ENCODE data around the gene COX15.

Gene COX15

DNA sequence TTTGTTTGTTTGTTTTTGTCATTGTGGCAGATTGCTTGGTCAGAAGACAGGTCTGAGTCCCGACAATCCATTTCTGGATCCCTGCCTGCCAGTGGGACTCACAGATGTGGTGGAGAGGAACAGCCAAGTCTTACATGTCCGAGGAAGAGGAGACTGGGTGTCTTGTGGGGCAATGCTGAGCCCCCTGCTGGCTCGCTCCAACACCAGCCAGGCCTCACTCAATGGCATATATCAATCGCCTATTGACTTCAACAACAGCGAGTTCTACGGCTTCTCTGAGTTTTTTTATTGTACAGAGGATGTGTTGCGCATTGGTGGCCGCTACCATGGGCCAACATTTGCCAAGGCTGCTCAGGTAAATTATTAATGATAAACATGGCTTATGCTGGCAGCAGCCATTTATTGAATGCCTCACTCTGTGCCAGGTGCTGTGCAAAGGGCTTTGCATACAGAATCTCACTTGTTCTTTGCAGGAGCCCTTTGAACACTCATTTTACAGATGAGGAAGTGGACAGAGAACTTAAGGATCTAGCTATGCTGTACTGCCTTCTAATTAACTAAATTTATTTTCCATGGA, 33.3 kb downstream of the COX15 start:
- TF ChIP-seq, protein P1, sequence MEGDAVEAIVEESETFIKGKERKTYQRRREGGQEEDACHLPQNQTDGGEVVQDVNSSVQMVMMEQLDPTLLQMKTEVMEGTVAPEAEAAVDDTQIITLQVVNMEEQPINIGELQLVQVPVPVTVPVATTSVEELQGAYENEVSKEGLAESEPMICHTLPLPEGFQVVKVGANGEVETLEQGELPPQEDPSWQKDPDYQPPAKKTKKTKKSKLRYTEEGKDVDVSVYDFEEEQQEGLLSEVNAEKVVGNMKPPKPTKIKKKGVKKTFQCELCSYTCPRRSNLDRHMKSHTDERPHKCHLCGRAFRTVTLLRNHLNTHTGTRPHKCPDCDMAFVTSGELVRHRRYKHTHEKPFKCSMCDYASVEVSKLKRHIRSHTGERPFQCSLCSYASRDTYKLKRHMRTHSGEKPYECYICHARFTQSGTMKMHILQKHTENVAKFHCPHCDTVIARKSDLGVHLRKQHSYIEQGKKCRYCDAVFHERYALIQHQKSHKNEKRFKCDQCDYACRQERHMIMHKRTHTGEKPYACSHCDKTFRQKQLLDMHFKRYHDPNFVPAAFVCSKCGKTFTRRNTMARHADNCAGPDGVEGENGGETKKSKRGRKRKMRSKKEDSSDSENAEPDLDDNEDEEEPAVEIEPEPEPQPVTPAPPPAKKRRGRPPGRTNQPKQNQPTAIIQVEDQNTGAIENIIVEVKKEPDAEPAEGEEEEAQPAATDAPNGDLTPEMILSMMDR (conservative IDR thresholded peaks at IDR 0.05; ENCODE audit: low read depth, low read length) = peak; percentile 29
- H3K4me3 ChIP-seq (ENCODE audit: low read length) = no peak overlapping the region
- no peak for DNase-seq (ENCODE audit: low read depth)

DNA sequence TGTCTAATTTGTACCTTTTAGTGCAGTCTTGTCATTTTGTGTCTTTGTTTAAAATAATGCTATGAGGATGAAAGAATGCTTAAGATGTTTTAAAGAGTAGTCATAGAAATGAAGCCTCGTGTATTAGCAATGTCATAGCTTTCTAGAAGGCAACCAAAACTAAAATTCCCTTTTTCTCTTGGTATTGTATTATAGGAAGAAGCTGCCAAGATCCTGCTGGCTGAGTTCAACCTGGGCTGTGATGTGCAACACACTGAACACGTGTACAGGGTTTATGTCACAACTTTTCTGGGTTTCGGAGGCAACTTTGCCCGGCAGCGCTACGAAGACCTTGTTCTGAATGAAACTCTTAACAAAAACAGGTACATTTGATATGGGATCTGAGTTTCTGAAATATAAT, 36.2 kb downstream of the COX15 start:
- TF ChIP-seq, protein P1 (conservative IDR thresholded peaks at IDR 0.05; ENCODE audit: low read depth, low read length) = no peak
- no peak for DNase-seq (ENCODE audit: low read depth)
- no peak overlapping the region for H3K4me3 ChIP-seq (ENCODE audit: low read length)

DNA sequence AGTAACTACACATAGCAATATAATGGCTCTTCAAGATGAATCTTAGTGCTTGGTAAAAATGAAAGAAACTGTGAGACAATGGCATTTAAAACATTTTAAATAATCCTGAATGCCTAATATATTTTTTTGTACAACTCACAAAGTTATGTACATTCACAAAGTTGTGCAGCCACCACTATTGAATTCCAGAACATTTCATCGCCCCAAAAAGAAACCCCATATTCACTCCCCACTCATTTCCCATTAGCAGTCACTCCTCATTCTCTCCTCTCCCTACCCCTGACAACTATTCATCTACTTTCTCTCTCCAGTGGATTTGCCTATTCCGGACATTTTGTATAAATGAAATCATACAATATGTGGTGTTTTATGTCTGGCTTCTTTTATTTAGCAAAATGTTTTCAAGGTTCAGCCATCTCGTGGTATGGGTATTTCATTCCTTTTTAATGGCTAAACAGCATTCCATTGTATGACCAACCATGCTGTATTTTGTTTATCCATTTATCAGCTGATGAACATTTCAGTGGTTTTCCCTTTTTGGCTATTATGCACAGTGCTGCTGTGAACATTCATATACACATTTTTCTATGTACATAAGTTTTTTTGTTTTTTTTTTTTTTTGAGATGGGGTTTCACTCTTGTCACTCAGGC, 37.9 kb downstream of the COX15 start:
- no peak overlapping the region for H3K4me3 ChIP-seq (ENCODE audit: low read length)
- TF ChIP-seq, protein P1 (conservative IDR thresholded peaks at IDR 0.05; ENCODE audit: low read depth, low read length) = no peak
- DNase-seq (ENCODE audit: low read depth) = no peak

DNA sequence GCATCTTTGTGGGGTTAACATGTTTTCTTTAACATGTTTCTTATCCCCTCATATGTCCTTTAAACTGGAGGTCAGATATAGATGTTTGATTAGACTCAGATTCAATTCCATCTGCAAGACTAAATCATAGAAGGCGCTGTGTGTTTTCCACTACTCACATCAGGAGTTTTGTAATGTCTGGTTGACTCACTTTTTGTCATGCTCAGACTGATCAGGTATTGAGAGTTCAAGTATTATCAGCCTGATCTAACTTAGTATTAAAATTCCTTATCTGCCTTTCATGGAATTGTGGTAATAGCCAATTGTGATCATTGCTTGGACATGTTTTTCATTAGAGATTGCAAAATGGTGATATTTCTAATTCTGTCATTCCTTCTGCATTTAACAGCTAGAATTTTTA, 42.5 kb downstream of the COX15 start:
- TF ChIP-seq, protein P1 (conservative IDR thresholded peaks at IDR 0.05; ENCODE audit: low read depth, low read length) = no peak
- no peak for DNase-seq (ENCODE audit: low read depth)
- no peak overlapping the region for H3K4me3 ChIP-seq (ENCODE audit: low read length)

DNA sequence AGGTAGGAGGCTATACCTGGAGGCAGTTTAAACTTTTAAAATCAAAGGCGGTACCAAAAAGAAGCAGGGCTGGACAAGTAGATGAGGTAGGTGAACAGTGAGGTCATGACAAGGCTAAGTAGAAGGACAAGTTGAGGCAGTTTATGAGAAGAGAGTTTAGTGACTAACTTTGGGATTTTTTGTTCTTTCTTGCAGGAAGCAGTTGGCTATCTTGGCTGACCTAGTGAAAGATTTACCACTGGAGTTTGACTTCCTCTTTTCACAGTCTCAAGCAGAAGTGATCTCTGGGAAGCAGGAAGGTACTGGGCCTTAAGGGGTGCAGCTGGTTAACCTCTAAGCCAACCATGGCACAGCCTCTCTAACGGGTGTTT, 46.3 kb downstream of the COX15 start:
- DNase-seq (ENCODE audit: low read depth) = no peak
- no peak overlapping the region for H3K4me3 ChIP-seq (ENCODE audit: low read length)
- TF ChIP-seq, protein P1 (conservative IDR thresholded peaks at IDR 0.05; ENCODE audit: low read depth, low read length) = no peak

DNA sequence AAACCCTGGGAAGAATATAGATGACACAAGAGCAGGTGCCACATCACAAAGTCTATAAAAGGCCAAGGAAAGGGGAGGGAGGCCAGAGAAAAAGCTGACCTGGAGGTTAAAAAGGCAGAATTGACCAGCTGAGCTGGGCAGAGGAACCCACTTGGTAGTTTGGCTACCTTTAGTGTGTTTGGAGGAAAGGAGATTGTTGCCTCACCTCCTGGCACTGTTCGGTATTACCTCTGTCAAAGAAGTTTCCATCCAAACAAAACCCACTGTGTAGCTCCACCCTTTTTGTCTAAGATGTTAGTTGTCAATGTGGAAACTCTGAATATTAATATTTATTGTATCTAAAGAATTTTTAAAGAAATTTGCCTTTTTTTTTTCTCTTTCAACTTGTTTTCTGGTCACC, 49.2 kb downstream of the COX15 start:
- TF ChIP-seq, protein P1 (conservative IDR thresholded peaks at IDR 0.05; ENCODE audit: low read depth, low read length) = peak; percentile 40

More for the DNA sequence above, 49.2 kb downstream of the COX15 start:
- H3K4me3 ChIP-seq (ENCODE audit: low read length) = no peak overlapping the region
- DNase-seq (ENCODE audit: low read depth) = no peak

Data from retinal pigment epithelial cell (primary cell).